Measurements from ENCODE around the gene LGI4.

Gene LGI4

GRCh38 chr19:35077411-35078223 is 57.2 kb downstream of the LGI4 start:
- no peak overlapping the region for H3K4me3 ChIP-seq (ENCODE audit: low read length)
- no peak for DNase-seq
- H3K9me3 ChIP-seq (replicated peaks; ENCODE audit: insufficient read depth, low read length), result no peaks in the 10 kb centered on the region
- no peak overlapping the region for H3K27ac ChIP-seq (ENCODE audit: low read length)
- H3K36me3 ChIP-seq (replicated peaks; ENCODE audit: insufficient read depth, low read length), result no peaks in the 10 kb centered on the region
- H3K4me1 ChIP-seq (ENCODE audit: low read length), result no peaks in the 10 kb centered on the region
- no peak overlapping the region for H3K9ac ChIP-seq (ENCODE audit: low read length)
- no peaks in the 10 kb centered on the region for H3F3A ChIP-seq (ENCODE audit: insufficient read depth, low read length)
- H4K20me1 ChIP-seq (ENCODE audit: insufficient read depth, low read length), result no peaks in the 10 kb centered on the region
- no peaks in the 10 kb centered on the region for H3K9me2 ChIP-seq (replicated peaks; ENCODE audit: insufficient read depth, low read length)
- H3K27me3 ChIP-seq (replicated peaks; ENCODE audit: insufficient read depth, low read length), result peaks cover 91% of the 10 kb centered on the region
- H3K4me2 ChIP-seq (ENCODE audit: low read depth, low read length), result no peak overlapping the region
- H3K79me2 ChIP-seq (ENCODE audit: low read length), result no peaks in the 10 kb centered on the region
- no peak overlapping the region for H2AFZ ChIP-seq (ENCODE audit: low read length)
- TF ChIP-seq EZH2 (optimal IDR thresholded peaks at IDR 0.05; ENCODE audit: low read depth, low read length), result no peak
- no peak for TF ChIP-seq EZH2phosphoT487 (IDR thresholded peaks at IDR 0.05; ENCODE audit: low read length)
- no peak for TF ChIP-seq CTCF (IDR thresholded peaks at IDR 0.05; ENCODE audit: low read length)

- H3K9me2 ChIP-seq (replicated peaks; ENCODE audit: insufficient read depth, low read length), result no peaks in the 10 kb centered on the region
- DNase-seq, result no peak
- H3K9ac ChIP-seq (ENCODE audit: low read length), result no peak overlapping the region
- no peak overlapping the region for H3K4me3 ChIP-seq (ENCODE audit: low read length)
- no peaks in the 10 kb centered on the region for H3K4me1 ChIP-seq (ENCODE audit: low read length)
- no peaks in the 10 kb centered on the region for H3K36me3 ChIP-seq (replicated peaks; ENCODE audit: insufficient read depth, low read length)
- no peaks in the 10 kb centered on the region for H4K20me1 ChIP-seq (ENCODE audit: insufficient read depth, low read length)
- no peaks in the 10 kb centered on the region for H3F3A ChIP-seq (ENCODE audit: insufficient read depth, low read length)
- H3K9me3 ChIP-seq (replicated peaks; ENCODE audit: insufficient read depth, low read length), result no peaks in the 10 kb centered on the region
- H2AFZ ChIP-seq (ENCODE audit: low read length), result no peak overlapping the region
- peaks cover 92% of the 10 kb centered on the region for H3K27me3 ChIP-seq (replicated peaks; ENCODE audit: insufficient read depth, low read length)
- H3K27ac ChIP-seq (ENCODE audit: low read length), result no peak overlapping the region
- H3K4me2 ChIP-seq (ENCODE audit: low read depth, low read length), result no peak overlapping the region
- H3K79me2 ChIP-seq (ENCODE audit: low read length), result no peaks in the 10 kb centered on the region
- TF ChIP-seq EZH2phosphoT487 (IDR thresholded peaks at IDR 0.05; ENCODE audit: low read length) (no peak), EZH2 (optimal IDR thresholded peaks at IDR 0.05; ENCODE audit: low read depth, low read length) (no peak), CTCF (IDR thresholded peaks at IDR 0.05; ENCODE audit: low read length) (no peak)
These were observed 58.2 kb downstream of the LGI4 start for GRCh38 chr19:35076657-35077056.

GRCh38 chr19:35076026-35076370 is 58.9 kb downstream of the LGI4 start:
- peaks cover 90% of the 10 kb centered on the region for H3K27me3 ChIP-seq (replicated peaks; ENCODE audit: insufficient read depth, low read length)

More at GRCh38 chr19:35076026-35076370, 58.9 kb downstream of the LGI4 start:
- H3K79me2 ChIP-seq (ENCODE audit: low read length), result no peaks in the 10 kb centered on the region
- no peak overlapping the region for H3K27ac ChIP-seq (ENCODE audit: low read length)
- no peaks in the 10 kb centered on the region for H3F3A ChIP-seq (ENCODE audit: insufficient read depth, low read length)
- DNase-seq, result no peak
- no peak overlapping the region for H3K9ac ChIP-seq (ENCODE audit: low read length)
- no peaks in the 10 kb centered on the region for H3K4me1 ChIP-seq (ENCODE audit: low read length)
- no peaks in the 10 kb centered on the region for H3K9me2 ChIP-seq (replicated peaks; ENCODE audit: insufficient read depth, low read length)
- H3K4me3 ChIP-seq (ENCODE audit: low read length), result no peak overlapping the region
- H4K20me1 ChIP-seq (ENCODE audit: insufficient read depth, low read length), result no peaks in the 10 kb centered on the region
- no peaks in the 10 kb centered on the region for H3K36me3 ChIP-seq (replicated peaks; ENCODE audit: insufficient read depth, low read length)
- H3K4me2 ChIP-seq (ENCODE audit: low read depth, low read length), result no peak overlapping the region
- no peak overlapping the region for H2AFZ ChIP-seq (ENCODE audit: low read length)
- no peaks in the 10 kb centered on the region for H3K9me3 ChIP-seq (replicated peaks; ENCODE audit: insufficient read depth, low read length)
- TF ChIP-seq CTCF (IDR thresholded peaks at IDR 0.05; ENCODE audit: low read length) (no peak), EZH2phosphoT487 (IDR thresholded peaks at IDR 0.05; ENCODE audit: low read length) (no peak), EZH2 (optimal IDR thresholded peaks at IDR 0.05; ENCODE audit: low read depth, low read length) (no peak)
